ENCODE results near the gene TASL.

GRCh38 chrX:30593440-30594200 lies 16.1 kb upstream of the TASL start:
- TF ChIP-seq POLR2A (IDR thresholded peaks at IDR 0.05; ENCODE audit: low read depth, low read length) (no peak), POLR2AphosphoS5 (IDR thresholded peaks at IDR 0.05; ENCODE audit: low read depth, low read length) (no peak), TAF1 (IDR thresholded peaks at IDR 0.05; ENCODE audit: borderline replicate concordance, low read depth, low read length) (no peak)
